Transverse colon (tissue), 1 donor: ENCODE results near the gene KIF7.

Source experiments
- EP300 ChIP-seq: sonication (generic); formaldehyde crosslinking; IDR thresholded peaks from one replicate; pipeline ENCODE4 v1.6.1; 2017; ENCODE audit warnings: antibody characterized with exemption, low read depth
- POLR2A ChIP-seq: fragments of 450-650 bp; IDR thresholded peaks from one replicate; pipeline ENCODE4 v1.6.1; 2016; ENCODE audit warnings: antibody characterized with exemption, mild to moderate bottlenecking, moderate library complexity

DNA sequence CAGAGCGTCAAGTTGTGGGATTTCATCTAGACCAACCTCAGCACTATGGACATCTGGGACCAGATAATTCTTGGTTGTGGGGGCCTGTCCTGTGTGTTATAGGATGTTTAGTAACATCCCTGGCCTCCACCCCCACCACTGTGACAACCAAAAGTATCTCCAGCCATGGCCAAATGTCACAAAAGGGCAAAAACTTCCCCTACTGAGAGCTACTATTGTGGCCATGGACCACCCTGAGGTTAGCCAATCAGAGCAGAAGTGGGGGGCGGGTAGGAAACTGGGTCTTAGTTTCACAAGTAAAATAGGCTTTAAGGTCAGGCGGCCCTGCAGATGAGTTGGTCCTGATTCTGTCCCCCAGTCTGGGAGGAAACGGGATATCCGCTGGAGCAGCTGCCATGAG, 25.4 kb downstream of the KIF7 start:
- TF ChIP-seq POLR2A (no peak), EP300 (no peak)
